ENCODE data around the gene PLA2G2C. TPM values are rescaled to one million over a fixed set of nuclear protein-coding genes. Genes with fewer than 3 reads are reported as not detected.
"Not testable (repeated sequence)": the region's sequence is repeated elsewhere in the genome, so short reads cannot be mapped to it uniquely, and the experiment has no call there.

Gene PLA2G2C
- polyA plus RNA-seq, 1 donor, result 0.10 TPM

DNA sequence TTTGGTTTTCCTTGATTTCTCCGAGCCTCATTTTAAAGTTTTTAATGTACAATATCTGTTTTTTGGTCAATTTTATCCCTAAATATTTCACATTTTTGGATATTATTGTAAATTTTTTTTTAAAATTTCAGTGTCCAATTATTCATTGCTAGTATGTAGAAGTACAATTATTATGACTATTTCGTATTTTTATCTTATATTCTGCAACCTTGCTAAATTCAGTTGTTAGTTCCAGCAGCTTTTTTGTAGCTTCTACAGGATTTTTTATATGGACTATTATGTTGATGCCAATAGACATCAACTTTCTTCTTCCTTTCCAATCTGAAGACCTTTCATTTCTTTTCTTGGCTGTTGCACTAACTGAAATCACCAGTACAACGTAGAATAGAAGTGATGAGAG, 51.3 kb downstream of the PLA2G2C start:
- DNase-seq, result no peak

- DNase-seq, result not testable (repeated sequence)
Observed at GRCh38 chr1:20130518-20130917, 55.8 kb downstream of the PLA2G2C start.

DNA sequence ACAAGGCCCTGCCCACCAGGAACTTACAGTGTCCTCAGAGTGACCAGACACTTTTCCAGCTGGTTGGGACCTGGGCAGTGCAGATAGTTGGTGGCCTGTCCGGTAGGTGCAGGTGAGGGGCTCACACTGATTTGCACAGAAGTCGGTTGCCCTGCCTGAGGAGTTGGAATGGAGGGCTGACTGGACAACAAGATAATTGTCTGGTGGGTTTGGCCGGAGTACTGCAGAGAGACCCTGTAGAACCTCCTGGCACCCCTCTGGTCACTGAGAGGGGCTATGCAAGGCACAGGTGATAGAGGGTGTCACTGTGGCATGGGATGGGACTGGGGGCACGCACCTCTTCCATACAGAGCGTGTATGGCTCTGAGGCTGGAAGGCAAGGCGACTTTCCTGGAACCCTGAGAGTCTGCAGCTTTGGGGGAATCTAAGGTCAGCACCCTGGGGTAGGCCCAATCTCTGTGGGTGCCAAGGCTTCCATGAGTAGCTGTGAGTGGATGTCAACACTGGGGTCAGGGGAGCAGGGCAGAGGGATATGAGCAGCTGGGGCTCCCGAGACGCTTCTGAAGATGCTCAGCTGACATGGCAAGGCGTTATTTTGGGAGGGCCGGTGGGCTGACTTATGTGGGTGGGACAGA, 59.4 kb downstream of the PLA2G2C start:
- no peak for DNase-seq

- DNase-seq, result no peak
Observed at GRCh38 chr1:20126041-20126805, 60.1 kb downstream of the PLA2G2C start.

DNA sequence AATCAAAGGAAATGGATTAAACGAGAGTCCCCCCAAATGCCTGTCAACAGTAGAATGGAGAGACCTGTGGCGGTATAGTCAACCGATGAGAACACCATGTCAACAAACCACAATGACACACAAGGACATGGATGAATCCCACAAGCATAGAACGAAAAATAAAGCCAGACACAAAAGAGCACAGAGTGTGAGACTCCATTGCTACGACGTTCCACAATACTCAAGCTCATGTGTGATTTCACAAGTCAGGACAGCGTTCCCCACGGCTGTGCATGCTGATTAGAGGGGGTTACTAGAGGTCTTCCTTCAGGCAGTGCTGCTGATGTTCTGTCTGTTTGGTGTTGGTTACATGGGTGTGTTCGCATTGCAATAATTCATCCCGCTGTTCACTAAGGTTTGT, 61.2 kb downstream of the PLA2G2C start:
- no peak for DNase-seq

DNA sequence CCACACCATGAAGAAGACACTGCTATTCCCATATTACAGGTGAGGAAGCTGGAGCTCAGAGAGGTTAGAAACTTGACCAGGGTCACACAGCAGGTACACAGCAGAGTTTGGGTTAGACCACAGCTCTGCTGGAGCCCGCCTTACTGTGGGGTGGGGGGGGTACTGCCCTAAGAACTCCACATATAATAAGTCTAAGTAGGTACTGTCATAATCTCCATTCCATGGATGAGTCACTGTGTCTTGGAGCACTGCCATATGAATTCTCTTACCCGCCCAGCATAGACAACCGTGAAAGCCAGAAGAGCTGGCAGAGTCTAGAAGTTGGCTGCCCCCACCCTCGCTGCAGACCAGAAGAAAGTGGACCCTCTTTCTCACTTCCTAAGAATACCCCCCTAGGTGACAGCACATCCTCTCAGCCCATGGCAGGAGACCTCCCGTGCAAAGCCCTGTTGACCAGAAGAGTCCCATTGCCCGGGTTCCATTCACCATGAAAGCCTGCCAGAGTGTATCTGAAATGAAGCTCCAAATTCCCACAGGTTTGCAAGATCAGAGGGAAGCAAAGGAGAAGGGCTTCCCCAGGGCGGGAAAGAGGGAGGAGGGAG, 61.8 kb downstream of the PLA2G2C start:
- no peak for DNase-seq

DNA sequence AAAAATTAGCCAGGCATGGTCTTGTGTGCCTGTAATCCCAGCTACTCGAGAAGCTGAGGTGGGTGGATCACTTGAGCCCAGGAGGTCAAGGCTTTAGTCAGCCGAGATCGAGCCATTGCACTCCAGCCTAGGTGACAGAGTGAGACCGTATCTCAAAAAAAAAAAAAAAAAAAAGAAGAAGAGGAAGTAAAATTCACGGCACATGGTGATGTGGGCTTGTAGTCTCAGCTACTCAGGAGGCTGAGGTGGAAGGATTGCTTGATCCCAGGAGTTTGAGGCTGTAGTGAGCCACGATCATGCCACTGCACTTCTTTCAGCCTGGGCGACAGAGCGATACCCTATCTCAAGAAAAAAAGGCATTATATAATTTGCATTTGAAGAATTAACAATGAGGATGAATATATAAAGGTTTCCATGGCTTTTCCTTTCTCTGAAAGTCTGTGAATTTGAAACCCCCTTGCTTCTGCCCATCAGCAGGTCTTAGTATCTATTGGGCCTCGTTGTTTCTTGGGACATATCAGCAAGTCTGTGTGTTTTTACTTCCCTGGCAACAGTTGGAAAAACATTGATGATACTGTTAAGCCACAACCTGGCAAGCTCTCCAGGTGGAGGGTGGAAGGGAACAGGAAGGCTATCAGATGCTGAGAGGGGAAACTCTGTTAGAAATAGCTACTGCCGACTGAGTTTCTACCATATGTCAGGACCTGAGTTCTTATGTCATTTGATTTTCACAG, 62.4 kb downstream of the PLA2G2C start:
- DNase-seq, result no peak

GRCh38 chr1:20120796-20121195, 65.5 kb downstream of the PLA2G2C start:
- DNase-seq, result no peak

DNA sequence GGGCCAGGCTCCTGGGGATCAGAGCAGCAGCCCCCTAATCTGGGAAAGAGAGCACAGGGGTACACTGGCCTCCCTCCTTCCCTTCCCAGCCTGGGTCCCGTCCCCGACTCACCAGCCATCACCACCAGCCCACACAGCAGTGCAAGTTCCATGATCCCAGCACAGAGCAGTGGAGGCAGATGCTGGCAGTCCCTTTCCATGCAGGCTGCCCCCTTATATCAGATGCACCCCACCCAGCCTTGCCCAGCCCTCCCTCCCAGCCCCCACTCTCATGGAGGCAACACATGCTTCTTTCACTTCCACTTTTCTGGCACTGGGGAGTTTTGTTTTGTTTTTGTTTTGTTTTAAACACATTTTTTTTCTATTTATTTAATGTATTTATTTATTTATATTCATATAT, 67.0 kb downstream of the PLA2G2C start, which contains the start of gene PLA2G2D:
Gene PLA2G2D (minus strand): TSS at position 190 of the 400 bp plus-strand sequence. CDS start 38 bp downstream, at position 152.
- DNase-seq, result no peak

- no peak for DNase-seq
Observed at GRCh38 chr1:20117236-20117635, 69.1 kb downstream of the PLA2G2C start.

GRCh38 chr1:20115916-20116315, 70.4 kb downstream of the PLA2G2C start:
- no peak for DNase-seq

GRCh38 chr1:20115479-20115878, 70.8 kb downstream of the PLA2G2C start:
- no peak for DNase-seq

- DNase-seq, result no peak
Observed at GRCh38 chr1:20114021-20114648, 72.2 kb downstream of the PLA2G2C start.

Other genes starting within 250 kb of the PLA2G2C start
- 0.18 TPM for gene PLA2G2A, start 206.9 kb downstream of the PLA2G2C start, polyA plus RNA-seq (ENCODE audit: insufficient read length)
- not detected for gene PLA2G5, start 116.3 kb downstream of the PLA2G2C start, polyA plus RNA-seq (ENCODE audit: insufficient read length)
- gene PLA2G2D, start 67.0 kb downstream of the PLA2G2C start, polyA plus RNA-seq (ENCODE audit: insufficient read length), result 0.08 TPM
- gene PLA2G2F, start 47.2 kb downstream of the PLA2G2C start, polyA plus RNA-seq (ENCODE audit: insufficient read length), result 0.37 TPM
- 5.8 TPM for gene UBXN10, start 422 bp downstream of the PLA2G2C start, polyA plus RNA-seq (ENCODE audit: insufficient read length)
- 2.5 TPM for gene VWA5B1, start 104.4 kb upstream of the PLA2G2C start, polyA plus RNA-seq (ENCODE audit: insufficient read length)

Measured in left kidney (tissue), 2 donors.